Panc1 (cell line): Measurements from ENCODE around the gene HLA-DQB1. TPM values are rescaled to one million over a fixed set of nuclear protein-coding genes. Genes with fewer than 3 reads are reported as not detected.

Source experiments
- ATAC-seq: fragments of 200-7000 bp; cut with Tn5 transposase; 2 replicates; pipeline ENCODE4 v1.9.1; 2020; ENCODE audit warnings: mild to moderate bottlenecking, moderate library complexity
- BruUV-seq: library from RNA; stranded (reverse); fragments of 400-500 nt; replicated peaks from 2 replicates; lab custom pipeline; 2021; lab: Mats Ljungman, UMichigan
- CTCF ChIA-PET: fragments of 300-600 bp; sonication (Branson Sonifier 250); formaldehyde crosslinking; loops from one replicate; lab custom pipeline; 2022; ENCODE audit warnings: antibody characterized with exemption; lab: Charles Lee
- POLR2A ChIA-PET: fragments of 300-600 bp; sonication (Branson Sonifier 250); formaldehyde crosslinking; loops from one replicate; lab custom pipeline; 2022; ENCODE audit warnings: antibody characterized with exemption; lab: Charles Lee
- DNase-seq: peaks from one replicate; pipeline ENCODE4 v3.0.0-alpha.2; 2010; ENCODE audit warnings: low read depth, low spot score
- H3K27ac ChIP-seq: 2 replicates; pipeline ENCODE4 v1.5.1; 2011; ENCODE audit warnings: mild to moderate bottlenecking, low read length, inconsistent platforms
- H3K27me3 ChIP-seq: fragments of 200-500 bp; sonication (Bioruptor generic); 2 replicates; pipeline ENCODE4 v1.6.0; 2014; ENCODE audit warnings: low read length, inconsistent platforms; ENCODE audit not compliant: control insufficient read depth, insufficient read depth
- H3K36me3 ChIP-seq: fragments of 200-500 bp; sonication (Bioruptor generic); 2 replicates; pipeline ENCODE4 v1.5.1; 2014; ENCODE audit warnings: inconsistent platforms, mild to moderate bottlenecking, low read length, moderate library complexity; ENCODE audit not compliant: control insufficient read depth, insufficient read depth
- H3K4me1 ChIP-seq: 2 replicates; pipeline ENCODE4 v1.5.1; 2011; ENCODE audit warnings: inconsistent platforms, mild to moderate bottlenecking, low read length, moderate library complexity; ENCODE audit not compliant: control insufficient read depth, insufficient read depth
- H3K4me3 ChIP-seq, 2 experiments: 2 replicates each; pipeline ENCODE4 v1.5.1; 2011 to 2012; ENCODE audit warnings: low read depth in 2 of 2, low read length in 2 of 2, mild to moderate bottlenecking in 2 of 2, inconsistent platforms in 1 of 2, moderate library complexity in 1 of 2
- H3K9me3 ChIP-seq: fragments of 200-500 bp; sonication (Bioruptor generic); 2 replicates; pipeline ENCODE4 v1.5.1; 2014; ENCODE audit warnings: low read depth, mild to moderate bottlenecking, inconsistent platforms, low read length, moderate library complexity; ENCODE audit not compliant: control insufficient read depth, insufficient read depth
- CTCF ChIP-seq: fragments of 450-650 bp; IDR thresholded peaks from 2 replicates; pipeline ENCODE4 v1.5.1; 2017; ENCODE audit warnings: mild to moderate bottlenecking
- POLR2AphosphoS5 ChIP-seq: IDR thresholded peaks from 2 replicates; pipeline ENCODE4 v1.6.1; 2012; ENCODE audit warnings: mild to moderate bottlenecking, low read depth, low read length, moderate library complexity
- REST ChIP-seq, 2 experiments: IDR thresholded peaks; 2 replicates each; pipeline ENCODE4 v1.6.1; 2011 to 2012; ENCODE audit warnings: low read depth in 2 of 2, control low read depth in 1 of 2, low read length in 1 of 2, mild to moderate bottlenecking in 1 of 2, moderate library complexity in 1 of 2; ENCODE audit not compliant: insufficient read depth in 1 of 2
- SIN3A ChIP-seq: IDR thresholded peaks from 2 replicates; pipeline ENCODE4 v1.6.1; 2012; ENCODE audit warnings: low read depth, mild to moderate bottlenecking, low read length, moderate library complexity, borderline replicate concordance; ENCODE audit not compliant: insufficient read depth
- TCF7L2 ChIP-seq: IDR thresholded peaks from 2 replicates; pipeline ENCODE4 v1.6.1; 2011; ENCODE audit warnings: mild to moderate bottlenecking, low read depth, low read length, inconsistent platforms
- in situ Hi-C: cut with HindIII; loops from 2 replicates; pipeline ENCODE4 v1.10.0; 2016; ENCODE audit warnings: low sequenced_read_pairs, low pct_unique_long_range_greater_than_20kb
- intact Hi-C: fragments of 100-400 bp; cut with micrococcal nuclease; formaldehyde crosslinking; loops from one replicate; pipeline ENCODE4 v1.10.0; 2022; ENCODE audit not compliant: unreplicated experiment
- total RNA-seq: library from RNA; stranded (reverse); gene quantifications from one replicate; pipeline ENCODE4 v1.2.1, GENCODE V29; 2021; ENCODE audit not compliant: unreplicated experiment

HLA-DQB1 gene
- total RNA-seq, 1 experiment from 2014 or later, result 0.51 TPM

DNA sequence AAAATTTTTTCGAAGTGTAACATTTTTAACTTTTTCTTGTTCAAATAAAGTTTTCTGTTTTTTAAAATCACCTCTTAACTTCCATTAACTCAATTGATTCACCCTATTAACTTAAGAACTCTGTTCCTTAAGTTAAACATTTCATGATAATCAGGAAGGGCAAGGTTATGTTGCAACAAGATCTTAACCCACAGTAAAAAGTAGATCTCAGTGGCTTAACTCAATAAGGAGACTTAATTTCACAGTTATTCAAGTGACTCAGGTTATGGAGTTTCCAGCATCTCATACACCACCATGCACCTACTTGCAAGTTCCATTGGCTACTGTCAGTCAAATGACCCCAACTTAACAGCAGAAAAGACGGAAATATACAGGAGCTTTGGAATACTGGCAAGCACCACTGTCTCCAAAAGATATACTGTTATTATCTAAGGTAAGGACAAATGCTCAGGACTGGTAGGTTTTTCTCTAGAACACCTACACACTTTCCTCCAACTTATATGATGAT, 11.2 kb downstream of the HLA-DQB1 start:
- no peak overlapping the region for H3K4me3 ChIP-seq
- no peaks in the 10 kb centered on the region for H3K36me3 ChIP-seq
- intact Hi-C loops (no loop called here), in situ Hi-C loops (no loop called here)
- POLR2A ChIA-PET, result no interaction called here
- DNase-seq (no peak), ATAC-seq (no peak)
- CTCF ChIA-PET, result no interaction called here
- H3K4me1 ChIP-seq, result no peaks in the 10 kb centered on the region
- BruUV-seq, result no TSS peak
- no peak for TF ChIP-seq CTCF
- TF ChIP-seq SIN3A, result no peak
- TF ChIP-seq REST (IDR thresholded peaks at IDR 0.05; ENCODE audit: insufficient read depth in 1 of 2, low read depth in 2 of 2, low read length in 1 of 2), result no peak
- TF ChIP-seq TCF7L2, result no peak
- TF ChIP-seq POLR2AphosphoS5, result no peak
- H3K27ac ChIP-seq, result no peak overlapping the region
- no peaks in the 10 kb centered on the region for H3K9me3 ChIP-seq
- peaks cover 4% of the 10 kb centered on the region; the same call in 1 of the 2 replicates for H3K27me3 ChIP-seq

DNA sequence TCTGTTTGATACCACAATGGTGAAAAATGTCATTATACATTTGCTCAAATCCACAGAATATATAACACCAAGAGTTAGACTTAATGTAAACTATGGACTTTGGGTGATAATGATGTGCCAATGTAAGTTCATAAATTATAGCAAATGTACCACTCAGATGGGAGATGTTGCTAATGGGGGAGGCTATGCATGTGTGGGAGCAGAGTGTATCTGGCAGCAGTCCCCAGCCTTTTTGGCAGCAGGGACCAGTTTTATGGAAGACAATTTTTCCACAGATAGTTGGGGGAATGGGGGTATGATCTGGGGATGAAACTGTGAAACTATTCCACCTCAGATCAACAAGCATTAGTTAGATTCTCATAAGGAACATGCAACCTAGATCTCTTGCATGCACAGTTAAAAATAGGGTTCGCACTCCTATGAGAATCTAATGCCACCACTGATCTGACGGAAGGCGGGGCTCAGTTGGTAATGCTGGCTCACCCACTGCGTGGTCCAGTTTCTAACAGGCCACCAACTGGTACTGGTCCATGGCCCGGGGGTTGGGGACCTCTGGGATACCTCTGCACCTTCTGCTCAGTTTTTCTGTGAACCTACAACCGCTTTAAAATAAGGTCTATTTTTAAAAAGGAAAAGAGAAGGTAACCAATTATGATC, 21.3 kb downstream of the HLA-DQB1 start:
- in situ Hi-C loops, result no loop called here

More for the DNA sequence above, 21.3 kb downstream of the HLA-DQB1 start:
- Histone ChIP-seq H3K4me3 (no peak overlapping the region), H3K36me3 (no peaks in the 10 kb centered on the region), H3K27me3 (peaks cover 6% of the 10 kb centered on the region), H3K27ac (no peak overlapping the region), H3K4me1 (no peaks in the 10 kb centered on the region), H3K9me3 (no peaks in the 10 kb centered on the region)
- no peak for DNase-seq
- BruUV-seq, result no TSS peak
- ATAC-seq, result no peak
- intact Hi-C loops, result no loop called here
- ChIA-PET POLR2A (no interaction called here), CTCF (no interaction called here)
- TF ChIP-seq TCF7L2, result no peak
- no peak for TF ChIP-seq REST (IDR thresholded peaks at IDR 0.05; ENCODE audit: insufficient read depth in 1 of 2, low read depth in 2 of 2, low read length in 1 of 2)
- no peak for TF ChIP-seq CTCF
